ENCODE data around the gene CDRT4.

GRCh38 chr17:15442311-15443180 is 24.9 kb downstream of the CDRT4 start:
- TF ChIP-seq, protein P1, sequence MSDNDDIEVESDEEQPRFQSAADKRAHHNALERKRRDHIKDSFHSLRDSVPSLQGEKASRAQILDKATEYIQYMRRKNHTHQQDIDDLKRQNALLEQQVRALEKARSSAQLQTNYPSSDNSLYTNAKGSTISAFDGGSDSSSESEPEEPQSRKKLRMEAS (IDR thresholded peaks at IDR 0.05; ENCODE audit: insufficient read depth, insufficient read length) = no peak
- TF ChIP-seq CTCF (IDR thresholded peaks at IDR 0.05; ENCODE audit: extremely low read depth in 1 of 2, insufficient read depth in 1 of 2, low read depth in 1 of 2, low read length in 2 of 2) (no peak), POLR2A (IDR thresholded peaks at IDR 0.05; ENCODE audit: low read depth, low read length) (no peak), EZH2 (IDR thresholded peaks at IDR 0.05; ENCODE audit: borderline replicate concordance, low read depth, low read length, severe bottlenecking) (no peak), POLR2AphosphoS5 (IDR thresholded peaks at IDR 0.05; ENCODE audit: insufficient read depth, low read depth, low read length) (no peak), JUN (IDR thresholded peaks at IDR 0.05; ENCODE audit: borderline replicate concordance, insufficient read depth, insufficient read length, low read depth) (no peak), MYC (IDR thresholded peaks at IDR 0.05; ENCODE audit: low read depth, low read length) (no peak)

Measured in endothelial cell of umbilical vein (primary cell).